ENCODE results near the gene ZSWIM3.

- TF ChIP-seq, protein P1, sequence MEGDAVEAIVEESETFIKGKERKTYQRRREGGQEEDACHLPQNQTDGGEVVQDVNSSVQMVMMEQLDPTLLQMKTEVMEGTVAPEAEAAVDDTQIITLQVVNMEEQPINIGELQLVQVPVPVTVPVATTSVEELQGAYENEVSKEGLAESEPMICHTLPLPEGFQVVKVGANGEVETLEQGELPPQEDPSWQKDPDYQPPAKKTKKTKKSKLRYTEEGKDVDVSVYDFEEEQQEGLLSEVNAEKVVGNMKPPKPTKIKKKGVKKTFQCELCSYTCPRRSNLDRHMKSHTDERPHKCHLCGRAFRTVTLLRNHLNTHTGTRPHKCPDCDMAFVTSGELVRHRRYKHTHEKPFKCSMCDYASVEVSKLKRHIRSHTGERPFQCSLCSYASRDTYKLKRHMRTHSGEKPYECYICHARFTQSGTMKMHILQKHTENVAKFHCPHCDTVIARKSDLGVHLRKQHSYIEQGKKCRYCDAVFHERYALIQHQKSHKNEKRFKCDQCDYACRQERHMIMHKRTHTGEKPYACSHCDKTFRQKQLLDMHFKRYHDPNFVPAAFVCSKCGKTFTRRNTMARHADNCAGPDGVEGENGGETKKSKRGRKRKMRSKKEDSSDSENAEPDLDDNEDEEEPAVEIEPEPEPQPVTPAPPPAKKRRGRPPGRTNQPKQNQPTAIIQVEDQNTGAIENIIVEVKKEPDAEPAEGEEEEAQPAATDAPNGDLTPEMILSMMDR (IDR thresholded peaks at IDR 0.05; ENCODE audit: borderline replicate concordance, extremely low read depth, low read length, poor library complexity, severe bottlenecking), result no peak
- no peak for TF ChIP-seq EZH2 (IDR thresholded peaks at IDR 0.05; ENCODE audit: borderline replicate concordance, low read depth, low read length, severe bottlenecking)
These were observed 17.2 kb downstream of the ZSWIM3 start for GRCh38 chr20:45874576-45874975.

Measured in DND-41 (cell line).